Activated CD4-positive, alpha-beta T cell treated with anti-CD3 and anti-CD28 coated beads for 36 hours (primary cell): ENCODE measurements around the gene CD79B. TPM values are rescaled to one million over a fixed set of nuclear protein-coding genes. Genes with fewer than 3 reads are reported as not detected.

Experiments
- ATAC-seq: fragments of 200-7000 bp; cut with Tn5 transposase; one replicate; pipeline ENCODE4 v1.10.0; 2021; ENCODE audit warnings: mild to moderate bottlenecking, moderate library complexity
- CTCF ChIA-PET: fragments of 350-600 bp; sonication (Branson Sonifier 250); formaldehyde crosslinking; loops from one replicate; lab custom pipeline; 2021; ENCODE audit warnings: antibody characterized with exemption; lab: Charles Lee
- POLR2A ChIA-PET: fragments of 350-600 bp; sonication (Branson Sonifier 250); formaldehyde crosslinking; loops from one replicate; lab custom pipeline; 2021; ENCODE audit warnings: antibody characterized with exemption, inconsistent platforms; lab: Charles Lee
- DNase-seq: peaks from one replicate; pipeline ENCODE4 v3.0.0-alpha.2; 2020
- H3K27ac Mint-ChIP-seq: one replicate; pipeline ENCODE4 v1.8.0; 2021; ENCODE audit warnings: mixed read lengths
- H3K27me3 Mint-ChIP-seq: one replicate; pipeline ENCODE4 v1.8.0; 2021; ENCODE audit warnings: mixed read lengths
- H3K36me3 Mint-ChIP-seq: one replicate; pipeline ENCODE4 v1.8.0; 2021; ENCODE audit warnings: low read depth, mixed read lengths
- H3K4me1 Mint-ChIP-seq: one replicate; pipeline ENCODE4 v1.8.0; 2021; ENCODE audit warnings: mixed read lengths
- H3K4me3 Mint-ChIP-seq: one replicate; pipeline ENCODE4 v1.8.0; 2021; ENCODE audit warnings: mild to moderate bottlenecking, moderate library complexity, mixed read lengths
- H3K9me3 Mint-ChIP-seq: one replicate; pipeline ENCODE4 v1.8.0; 2021; ENCODE audit warnings: low read depth, mixed read lengths
- intact Hi-C, 2 experiments: fragments of 100-400 bp; cut with DNase I in 1 of 2; cut with micrococcal nuclease in 1 of 2; formaldehyde crosslinking; loops; one replicate each; pipeline versions ENCODE4 v1.14.2 to v1.15.1; 2022 to 2024; cut with DNase I, micrococcal nuclease
- total RNA-seq, 2 experiments: library from RNA; stranded (reverse); gene quantifications; one replicate each; pipeline ENCODE4 v1.2.3, GENCODE V29; 2021

The CD79B gene
- total RNA-seq, 2 experiments from 2014 or later = 19.8 to 28.0 TPM

DNA sequence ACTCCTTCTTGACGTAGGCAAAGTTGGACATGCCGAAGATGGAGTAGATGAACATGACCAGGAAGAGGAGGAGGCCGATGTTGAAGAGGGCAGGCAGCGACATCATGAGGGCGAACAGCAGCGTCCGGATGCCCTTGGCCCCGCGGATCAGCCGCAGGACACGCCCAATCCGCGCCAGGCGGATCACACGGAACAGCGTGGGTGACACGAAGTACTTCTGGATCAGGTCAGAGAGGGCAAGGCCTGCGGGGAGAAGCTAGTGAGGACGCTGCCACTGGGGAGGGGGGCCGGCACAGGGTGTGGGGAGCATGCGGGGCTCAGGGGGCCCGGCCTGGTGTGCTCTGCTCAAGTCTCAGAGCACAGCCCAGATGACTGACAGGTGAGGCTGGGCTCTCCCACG is 9.6 kb upstream of the CD79B start:
- no peak for DNase-seq
- ChIA-PET CTCF (no interaction called here), POLR2A (no interaction called here)
- peaks cover 14% of the 10 kb centered on the region for H3K4me1 Mint-ChIP-seq
- no peaks in the 10 kb centered on the region for H3K9me3 Mint-ChIP-seq
- no peak overlapping the region for H3K27ac Mint-ChIP-seq
- no peaks in the 10 kb centered on the region for H3K27me3 Mint-ChIP-seq
- H3K36me3 Mint-ChIP-seq = no peaks in the 10 kb centered on the region
- ATAC-seq = no peak
- intact Hi-C loops = no loop called here
- no peak overlapping the region for H3K4me3 Mint-ChIP-seq

DNA sequence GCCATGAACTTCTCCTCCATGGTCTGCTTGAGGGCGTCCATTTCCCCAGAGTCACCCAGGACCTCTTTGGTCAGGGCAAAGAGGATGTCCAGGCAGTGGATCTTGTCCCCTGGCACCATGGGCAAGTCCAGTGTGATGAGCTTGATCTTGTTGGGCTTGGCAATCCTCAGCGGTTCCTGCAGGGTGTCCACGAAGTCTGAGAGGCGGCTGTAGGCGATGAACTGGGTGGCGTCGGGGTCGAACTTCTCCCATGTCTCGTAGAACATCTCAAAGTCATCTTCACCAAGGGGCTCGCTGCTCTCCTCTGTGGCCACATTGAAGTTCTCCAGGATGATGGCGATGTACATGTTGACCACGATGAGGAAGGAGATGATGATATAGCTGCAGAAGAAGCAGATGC is 9.0 kb upstream of the CD79B start:
- Mint-ChIP-seq H3K4me1 (peaks cover 9% of the 10 kb centered on the region), H3K27me3 (no peaks in the 10 kb centered on the region), H3K4me3 (no peak overlapping the region), H3K9me3 (no peaks in the 10 kb centered on the region), H3K27ac (no peak overlapping the region), H3K36me3 (no peaks in the 10 kb centered on the region)
- no peak for DNase-seq
- POLR2A ChIA-PET = no interaction called here
- ATAC-seq = no peak
- intact Hi-C loops = no loop called here
- CTCF ChIA-PET = no interaction called here

DNA sequence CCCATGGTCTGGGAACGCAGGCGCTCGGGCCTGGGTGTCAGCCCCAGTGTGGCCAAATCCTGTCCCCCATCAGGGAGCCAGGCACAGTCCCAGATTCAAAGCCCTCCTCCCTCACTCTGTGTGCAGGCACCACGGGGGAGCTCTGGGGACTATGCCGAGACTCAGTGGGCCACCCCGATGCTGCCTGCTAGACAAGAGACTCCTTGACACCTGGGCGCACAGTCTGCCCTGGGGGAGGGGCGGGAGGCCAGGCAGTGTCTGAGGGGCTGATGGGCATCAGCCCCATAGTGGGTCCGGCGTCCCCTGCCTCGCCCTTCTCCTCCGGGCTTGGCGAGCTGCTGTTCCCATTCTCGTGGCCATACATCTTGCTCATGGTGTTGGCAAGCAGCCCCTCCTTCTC is 8.5 kb upstream of the CD79B start:
- H3K4me1 Mint-ChIP-seq = peaks cover 8% of the 10 kb centered on the region
- H3K36me3 Mint-ChIP-seq = no peaks in the 10 kb centered on the region
- H3K9me3 Mint-ChIP-seq = no peaks in the 10 kb centered on the region
- POLR2A ChIA-PET = no interaction called here
- DNase-seq (no peak), ATAC-seq (no peak)
- no peaks in the 10 kb centered on the region for H3K27me3 Mint-ChIP-seq
- H3K4me3 Mint-ChIP-seq = no peak overlapping the region
- CTCF ChIA-PET = no interaction called here
- H3K27ac Mint-ChIP-seq = no peak overlapping the region
- intact Hi-C loops = no loop called here

DNA sequence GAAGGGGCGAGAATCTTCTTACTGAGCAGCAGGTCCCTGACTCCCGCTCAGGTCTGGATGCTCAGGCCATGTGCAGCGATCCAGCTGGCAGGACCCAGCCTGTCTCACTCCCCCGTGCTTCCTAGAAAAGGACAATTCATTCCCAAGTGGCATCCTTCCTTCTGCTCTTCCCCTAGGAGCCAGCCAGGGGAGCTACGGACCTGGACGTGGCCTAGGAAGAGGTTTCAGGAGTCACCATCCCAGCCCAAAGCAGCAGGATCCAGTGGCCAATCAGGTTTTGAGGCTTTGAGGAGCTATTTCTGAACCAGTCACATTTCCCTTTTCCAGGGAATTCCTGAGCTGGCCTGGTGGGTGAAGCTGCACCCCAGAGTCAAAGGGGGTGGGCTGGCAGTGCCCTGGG is 7.8 kb upstream of the CD79B start:
- ChIA-PET CTCF (interaction anchor here (0.6 kb wide), 1 partner anchor 125 kb away, joined by 3 read pairs; no protein-coding TSS in a partner anchor), POLR2A (no interaction called here)
- no peak for ATAC-seq

DNA sequence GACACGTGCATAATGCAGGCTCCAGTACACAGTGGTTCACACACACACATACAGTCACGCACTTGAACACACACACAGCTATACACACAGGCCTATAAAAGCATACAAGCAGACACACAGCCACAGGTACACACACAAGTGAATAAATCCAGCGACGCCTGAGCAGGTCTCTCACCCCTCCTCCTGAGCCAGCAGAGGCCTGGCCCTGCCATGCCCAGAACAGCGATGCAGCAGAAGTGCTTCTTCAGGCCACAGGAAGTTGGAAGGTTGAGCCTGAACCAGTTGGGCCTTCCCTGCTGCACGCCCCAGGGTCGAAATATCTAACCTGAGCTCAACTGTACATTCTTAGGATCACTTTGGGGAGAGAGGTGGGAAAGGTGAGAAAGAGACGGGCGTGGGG is 7.3 kb upstream of the CD79B start:
- DNase-seq (no peak), ATAC-seq (no peak)
- H3K4me1 Mint-ChIP-seq = peaks cover 3% of the 10 kb centered on the region
- H3K4me3 Mint-ChIP-seq = no peak overlapping the region
- POLR2A ChIA-PET = no interaction called here
- H3K36me3 Mint-ChIP-seq = no peaks in the 10 kb centered on the region
- H3K9me3 Mint-ChIP-seq = no peaks in the 10 kb centered on the region
- H3K27me3 Mint-ChIP-seq = no peaks in the 10 kb centered on the region
- intact Hi-C loops = no loop called here
- H3K27ac Mint-ChIP-seq = no peak overlapping the region
- CTCF ChIA-PET = interaction anchor here (0.6 kb wide), 1 partner anchor 126 kb away, joined by 3 read pairs; no protein-coding TSS in a partner anchor

More for the DNA sequence above, 7.8 kb upstream of the CD79B start:
- no peaks in the 10 kb centered on the region for H3K9me3 Mint-ChIP-seq
- intact Hi-C loops = no loop called here
- no peaks in the 10 kb centered on the region for H3K36me3 Mint-ChIP-seq
- DNase-seq = no peak
- H3K4me1 Mint-ChIP-seq = peaks cover 3% of the 10 kb centered on the region
- H3K27me3 Mint-ChIP-seq = no peaks in the 10 kb centered on the region
- H3K27ac Mint-ChIP-seq = no peak overlapping the region
- H3K4me3 Mint-ChIP-seq = no peak overlapping the region

DNA sequence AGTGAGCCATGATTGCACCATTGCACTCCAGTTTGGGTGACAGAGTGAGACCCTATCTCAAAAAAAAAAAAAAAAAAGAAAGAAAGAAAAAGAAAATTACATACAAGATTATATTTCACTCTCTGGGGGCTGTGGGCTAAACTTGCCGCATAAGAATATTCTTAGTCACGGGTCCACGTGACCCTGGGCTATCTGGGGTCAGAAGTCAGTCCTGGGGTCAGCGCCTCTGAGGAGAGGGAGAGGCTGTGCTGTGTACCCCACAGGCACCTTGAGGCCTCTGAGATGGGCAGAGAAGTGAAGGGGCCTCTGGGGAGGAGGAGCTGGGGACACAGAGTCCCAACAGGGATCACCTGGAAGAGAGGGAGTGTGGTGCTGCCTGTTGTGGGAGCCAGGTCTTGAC is 5.8 kb upstream of the CD79B start:
- H3K36me3 Mint-ChIP-seq = no peaks in the 10 kb centered on the region
- no peak overlapping the region for H3K27ac Mint-ChIP-seq
- DNase-seq (no peak), ATAC-seq (no peak)
- ChIA-PET POLR2A (no interaction called here), CTCF (interaction anchor here (1.1 kb wide), 1 partner anchor 47 kb away, joined by 3 read pairs; no protein-coding TSS in a partner anchor)
- intact Hi-C loops = no loop called here
- no peaks in the 10 kb centered on the region for H3K9me3 Mint-ChIP-seq
- peaks cover 3% of the 10 kb centered on the region for H3K4me1 Mint-ChIP-seq
- no peak overlapping the region for H3K4me3 Mint-ChIP-seq
- H3K27me3 Mint-ChIP-seq = no peaks in the 10 kb centered on the region

DNA sequence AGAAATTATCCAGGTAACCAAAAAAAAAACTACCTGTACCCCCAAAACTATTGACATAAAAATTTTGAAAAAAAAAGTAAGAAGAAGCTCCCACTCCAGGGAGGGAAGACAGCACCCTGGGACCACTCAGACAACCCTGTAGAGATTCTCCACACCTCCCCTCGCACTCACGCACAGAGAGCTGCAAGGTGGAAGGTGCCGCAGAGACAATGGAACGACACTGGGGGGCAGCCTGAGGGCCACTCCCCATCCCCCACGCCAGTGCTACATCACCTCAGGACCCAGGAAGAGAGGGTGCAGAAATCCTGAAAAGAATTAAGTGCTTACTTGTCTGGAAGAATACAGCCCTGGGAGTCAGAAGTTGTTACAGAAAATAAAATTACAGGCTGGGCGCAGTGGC is 5.2 kb upstream of the CD79B start:
- ATAC-seq (no peak), DNase-seq (no peak)
- H3K36me3 Mint-ChIP-seq = no peaks in the 10 kb centered on the region
- no peaks in the 10 kb centered on the region for H3K27me3 Mint-ChIP-seq
- ChIA-PET POLR2A (no interaction called here), CTCF (interaction anchor here (0.6 to 1.1 kb wide), 6 partner anchors 9 to 50 kb away, joined by 3 to 4 read pairs (median 3); no protein-coding TSS in a partner anchor)
- H3K9me3 Mint-ChIP-seq = no peaks in the 10 kb centered on the region
- H3K4me3 Mint-ChIP-seq = no peak overlapping the region
- peaks cover 6% of the 10 kb centered on the region for H3K4me1 Mint-ChIP-seq
- no peak overlapping the region for H3K27ac Mint-ChIP-seq
- intact Hi-C loops = no loop called here

DNA sequence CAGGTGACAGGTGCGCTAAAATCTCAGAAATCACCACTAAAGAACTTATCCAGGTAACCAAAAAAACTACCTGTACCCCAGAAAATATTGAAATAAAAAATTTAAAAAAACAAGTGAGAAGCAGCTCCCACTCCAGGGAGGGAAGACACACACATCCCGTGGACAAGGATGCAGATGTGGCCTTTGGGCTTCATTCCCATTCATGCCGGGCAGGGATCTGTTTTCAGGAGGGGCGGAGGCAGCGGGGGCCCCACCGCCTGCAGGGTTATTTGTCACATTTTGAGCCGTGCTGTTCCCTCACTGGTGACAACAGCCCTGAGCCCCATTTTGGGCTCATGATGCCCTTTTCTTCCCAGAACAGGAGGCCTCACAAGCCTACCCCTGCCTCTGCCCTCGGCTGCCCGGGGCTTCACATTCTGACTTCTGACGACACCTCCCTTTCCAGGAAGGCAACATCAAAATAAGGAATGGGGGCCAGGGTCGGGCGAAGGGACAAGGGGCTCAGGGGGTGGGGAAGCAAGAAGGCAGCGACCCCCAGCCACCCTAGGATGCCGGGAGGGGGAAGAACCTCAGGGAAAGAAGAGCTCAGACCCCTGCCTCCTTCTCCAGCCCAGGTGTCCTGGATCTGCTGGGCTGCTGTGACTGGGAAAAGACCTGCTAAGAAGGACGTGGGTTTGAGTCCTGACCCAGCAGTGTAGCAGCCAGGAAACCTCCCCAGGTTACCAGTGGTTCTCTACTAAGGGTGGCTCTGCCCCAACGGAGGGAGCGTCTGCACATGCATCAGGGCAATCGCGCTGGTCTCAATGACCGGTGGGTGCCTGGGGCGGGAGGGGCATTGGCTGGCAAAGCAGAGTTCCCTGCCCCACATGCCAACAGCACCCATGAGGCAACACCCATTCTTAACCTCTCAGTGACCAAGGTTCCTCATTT is 2.3 kb upstream of the CD79B start:
- ATAC-seq (no peak), DNase-seq (no peak)
- no peaks in the 10 kb centered on the region for H3K9me3 Mint-ChIP-seq
- intact Hi-C loops = no loop called here
- H3K27me3 Mint-ChIP-seq = no peaks in the 10 kb centered on the region
- peaks cover 18% of the 10 kb centered on the region for H3K4me1 Mint-ChIP-seq
- H3K27ac Mint-ChIP-seq = no peak overlapping the region
- no peaks in the 10 kb centered on the region for H3K36me3 Mint-ChIP-seq
- CTCF ChIA-PET = interaction anchor here (0.6 to 2.6 kb wide), 8 partner anchors 12 to 1046 kb away, joined by 3 to 11 read pairs (median 4); partner anchors contain the start of genes CSHL1 and GH1
- H3K4me3 Mint-ChIP-seq = no peak overlapping the region
- POLR2A ChIA-PET = interaction anchor here (0.6 kb wide), 1 partner anchor 573 kb away, joined by 3 read pairs; the partner anchor contains the start of gene CEP95

DNA sequence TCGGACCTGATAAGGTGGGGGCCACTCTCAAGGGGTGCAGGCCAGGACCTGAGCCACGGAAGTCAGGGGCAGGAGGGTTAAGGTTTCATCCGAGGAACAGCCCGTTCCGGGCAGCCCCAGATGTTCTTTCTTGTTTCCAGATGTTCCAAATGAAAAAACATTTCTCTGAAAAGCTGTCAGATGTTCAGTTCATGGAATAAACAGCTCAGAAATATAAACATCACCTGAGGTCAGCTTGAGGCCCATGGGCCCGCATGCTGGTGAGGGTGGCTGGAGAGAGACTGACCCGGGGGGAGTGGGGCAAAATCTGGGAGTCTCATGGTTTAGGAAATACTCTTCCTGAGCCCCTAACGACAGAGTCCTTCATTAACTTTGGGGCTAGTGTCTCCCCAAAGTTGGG is 1.5 kb upstream of the CD79B start:
- intact Hi-C loops = no loop called here
- H3K4me3 Mint-ChIP-seq = no peak overlapping the region
- POLR2A ChIA-PET = interaction anchor here (0.6 kb wide), 1 partner anchor 573 kb away, joined by 3 read pairs; the partner anchor contains the start of gene CEP95

DNA sequence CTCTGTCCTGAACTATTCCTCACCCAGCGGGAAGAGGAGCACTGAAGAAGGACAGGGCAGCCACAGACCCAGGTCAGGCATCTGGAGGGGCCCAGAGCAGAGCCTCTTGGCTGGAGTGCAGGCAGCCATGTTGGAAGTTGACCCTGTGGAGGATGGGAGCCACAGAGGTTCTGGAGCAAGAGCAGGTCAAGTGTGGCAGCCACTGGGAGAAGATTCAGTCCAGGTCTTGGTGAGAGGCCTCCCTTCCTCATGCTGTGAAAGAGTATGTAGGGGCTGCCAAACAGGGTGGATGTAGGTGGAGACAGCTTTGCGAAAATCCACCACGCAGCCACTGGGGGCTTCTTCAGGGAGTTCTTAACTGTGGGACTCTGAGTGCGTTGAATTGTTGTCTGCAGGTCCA is 590 bp upstream of the CD79B start:
- peak overlapping the region; percentile 93 for H3K27ac Mint-ChIP-seq
- DNase-seq = no peak
- no peaks in the 10 kb centered on the region for H3K27me3 Mint-ChIP-seq
- no peaks in the 10 kb centered on the region for H3K36me3 Mint-ChIP-seq
- ATAC-seq = no peak
- peak overlapping the region; percentile 88 for H3K4me3 Mint-ChIP-seq
- H3K9me3 Mint-ChIP-seq = no peaks in the 10 kb centered on the region
- intact Hi-C loops = no loop called here
- ChIA-PET CTCF (interaction anchor here (1.0 to 2.6 kb wide), 8 partner anchors 14 to 201 kb away, joined by 3 to 16 read pairs (median 6); partner anchors contain the start of gene GH1), POLR2A (no interaction called here)
- H3K4me1 Mint-ChIP-seq = peaks cover 15% of the 10 kb centered on the region

More for the DNA sequence above, 1.5 kb upstream of the CD79B start:
- CTCF ChIA-PET = interaction anchor here (0.7 to 2.6 kb wide), 5 partner anchors 15 to 1047 kb away, joined by 3 to 11 read pairs (median 4); partner anchors contain the start of genes CSHL1 and GH1
- Mint-ChIP-seq H3K9me3 (no peaks in the 10 kb centered on the region), H3K36me3 (no peaks in the 10 kb centered on the region), H3K4me1 (peaks cover 15% of the 10 kb centered on the region), H3K27me3 (no peaks in the 10 kb centered on the region), H3K27ac (no peak overlapping the region)
- ATAC-seq (no peak), DNase-seq (no peak)

DNA sequence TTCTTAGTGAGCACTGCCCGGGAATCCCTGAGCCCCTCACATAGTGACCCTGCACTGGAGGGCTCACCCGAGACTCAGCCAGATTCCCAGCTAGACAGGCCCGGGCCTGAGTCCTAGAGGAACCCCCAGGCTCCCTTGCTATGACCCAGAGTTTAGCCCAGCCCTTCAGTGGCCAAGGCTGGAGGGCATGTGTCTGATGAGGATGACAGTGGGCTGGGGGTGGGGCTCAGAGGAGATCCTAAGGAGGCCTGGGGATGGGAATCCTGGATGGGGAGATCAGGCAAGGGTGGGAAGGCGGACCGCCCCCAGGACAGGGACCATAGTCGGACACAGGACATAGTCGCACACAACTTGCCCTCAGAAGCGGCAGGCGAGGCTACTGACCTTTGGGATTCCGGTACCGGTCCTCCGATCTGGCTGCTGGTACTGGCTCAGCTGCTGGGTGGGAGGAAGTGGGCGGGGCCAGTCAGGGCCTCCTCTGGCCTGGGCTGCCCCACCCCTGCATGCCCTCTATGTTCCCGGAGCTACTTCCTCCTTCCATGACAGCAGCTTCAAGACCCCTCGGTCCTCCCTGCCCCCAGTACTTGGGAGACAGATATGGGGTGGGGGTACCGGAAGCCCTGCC is 1.1 kb downstream of the CD79B start:
- peak; percentile 74 for DNase-seq
- Mint-ChIP-seq H3K27ac (peak overlapping the region; percentile 73), H3K4me3 (peak overlapping the region; percentile 88), H3K27me3 (no peaks in the 10 kb centered on the region), H3K9me3 (no peaks in the 10 kb centered on the region), H3K36me3 (no peaks in the 10 kb centered on the region), H3K4me1 (peaks cover 15% of the 10 kb centered on the region)
- intact Hi-C loops = no loop called here
- POLR2A ChIA-PET = interaction anchor here (0.6 kb wide), 1 partner anchor 189 kb away, joined by 3 read pairs; no protein-coding TSS in a partner anchor
- ATAC-seq = peak; percentile 68
- CTCF ChIA-PET = interaction anchor here (0.9 to 2.0 kb wide), 7 partner anchors 16 to 203 kb away, joined by 3 to 7 read pairs (median 3); no protein-coding TSS in a partner anchor
